SK-N-MC (cell line): ENCODE results near the gene USP9X.

ENCODE experiments used
- EZH2 ChIP-seq: fragments of 200-600 bp; sonication (generic); IDR thresholded peaks from one replicate; pipeline ENCODE4 v1.6.1; 2017; ENCODE audit warnings: antibody characterized with exemption
- POLR2AphosphoS5 ChIP-seq: IDR thresholded peaks from 2 replicates; pipeline ENCODE4 v1.6.1; 2012; ENCODE audit warnings: mild to moderate bottlenecking, low read depth, low read length, borderline replicate concordance

DNA sequence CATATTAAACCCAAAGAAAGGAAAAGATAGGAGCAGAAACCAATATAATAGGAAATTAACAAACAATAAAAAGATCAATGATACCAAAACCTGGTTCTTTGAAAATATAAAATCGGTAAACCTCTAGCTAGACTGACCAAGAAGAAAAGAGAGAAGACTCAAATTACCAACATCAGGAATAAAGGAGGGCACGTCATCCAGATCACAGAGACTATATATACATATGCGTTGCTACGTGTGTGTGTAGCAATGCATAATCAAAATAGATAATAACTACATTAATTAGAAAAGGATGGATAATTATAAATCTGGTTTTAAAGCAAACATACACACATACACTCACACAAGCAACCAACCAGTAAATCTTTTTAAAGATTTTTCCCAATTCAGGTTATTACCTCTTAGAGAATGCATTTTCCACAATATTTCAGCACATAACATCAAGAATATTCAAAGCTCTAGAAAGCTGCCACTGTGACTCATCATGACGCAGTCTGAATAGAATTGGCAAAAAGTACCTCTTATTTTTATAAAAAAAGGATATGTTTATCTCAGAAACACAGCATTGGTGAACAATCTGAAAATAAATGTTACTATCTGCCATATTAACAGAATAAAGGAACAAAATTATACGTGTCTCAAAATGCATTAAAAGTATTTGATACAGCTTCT is 41.4 kb upstream of the USP9X start:
- TF ChIP-seq EZH2: no peak
- no peak for TF ChIP-seq POLR2AphosphoS5
